Adrenal gland (tissue), 12 donors: ENCODE measurements around the gene EYS. TPM values are rescaled to one million over a fixed set of nuclear protein-coding genes. Genes with fewer than 3 reads are reported as not detected.

Source experiments
- DNase-seq, 7 donors: peaks; one replicate each; pipeline ENCODE4 v3.0.0-alpha.2; 2019 to 2020
- H3K27ac ChIP-seq, 5 donors: fragments of 200-600 bp; sonication (generic) in 4 of 5; 1 replicate in 3 of 5; 2 replicates in 2 of 5; pipeline versions ENCODE4 v1.5.1 to v1.8.0; 2016 to 2020; ENCODE audit warnings: mild to moderate bottlenecking in 1 of 5
- H3K27me3 ChIP-seq: fragments of 200-600 bp; 2 replicates; pipeline ENCODE4 v1.8.0; 2021
- H3K36me3 ChIP-seq, 2 donors: fragments of 200-600 bp; replicated peaks in 1 of 2; 1 replicate in 1 of 2; 2 replicates in 1 of 2; pipeline versions ENCODE4 v1.5.1 to v1.8.0; 2018 to 2022
- H3K4me1 ChIP-seq, 2 donors: fragments of 200-600 bp; replicated peaks in 1 of 2; 1 replicate in 1 of 2; 2 replicates in 1 of 2; pipeline versions ENCODE4 v1.5.1 to v1.8.0; 2018 to 2021
- H3K4me3 ChIP-seq, 4 donors: fragments of 200-600 bp; sonication (generic) in 3 of 4; one replicate each; pipeline ENCODE4 v1.5.1; 2016 to 2018
- H3K9me3 ChIP-seq, 3 donors: fragments of 200-600 bp; sonication (generic) in 1 of 3; replicated peaks in 1 of 3; 1 replicate in 2 of 3; 2 replicates in 1 of 3; pipeline versions ENCODE4 v1.5.1 to v1.8.0; 2016 to 2021
- CTCF ChIP-seq, 6 experiments: fragments of 450-650 bp in 4 of 6; fragments of 200-600 bp in 2 of 6; sonication (generic) in 1 of 6; IDR thresholded peaks; 1 replicate in 5 of 6; 2 replicates in 1 of 6; pipeline versions ENCODE4 v1.5.1 to v1.8.0; 2016 to 2021; ENCODE audit warnings: antibody characterized with exemption in 6 of 6, mild to moderate bottlenecking in 2 of 6, moderate library complexity in 1 of 6
- POLR2A ChIP-seq, 2 donors: fragments of 450-650 bp; IDR thresholded peaks; one replicate each; pipeline ENCODE4 v1.6.1; 2017; ENCODE audit warnings: antibody characterized with exemption in 2 of 2, mild to moderate bottlenecking in 2 of 2, moderate library complexity in 1 of 2
- WGBS, 4 donors: extraction: QIAGEN DNeasy Blood & Tissue Kit in 2 of 4; methylation state at CpG; one replicate each; pipeline versions ENCODE4 v1.1.5 to v1.1.7; 2013 to 2017; 5-methylcytosine and 5-hydroxymethylcytosine counted together
- intact Hi-C, 2 donors: fragments of 100-400 bp; cut with DNase I; formaldehyde crosslinking; loops; one replicate each; pipeline versions ENCODE4 v1.14.1 to v1.15.0; 2022 to 2023
- polyA plus RNA-seq, 3 donors: library from polyadenylated mRNA; stranded (reverse); fragments of 200-250 nt in 2 of 3; fragments of 350-450 nt in 1 of 3; fragmentation: Illumina TruSeq in 1 of 3; extraction: RNeasy Lipid Tissue Mini Kit (QIAGEN cat#74804) in 1 of 3; gene quantifications; one replicate each; pipeline ENCODE4 v1.2.3, GENCODE V29; 2013 to 2014
- total RNA-seq, 9 donors: library from RNA; depleted of rRNA in 4 of 9; stranded (reverse); fragments of >200 nt in 4 of 9; fragments of 120-200 nt in 1 of 9; fragmentation: NEBNext Ultra II Directional in 1 of 9; extraction: Animal tissue kit (Norgen Biotek cat#: 25700) in 1 of 9; gene quantifications; one replicate each; pipeline versions ENCODE4 v1.1.0 to v1.2.4, GENCODE V29; 2013 to 2023
- donor health status: healthy with polysubstance abuse.
- donor health status: Bipolar disorder and iron deficiency.
- donor health status: DM: yes; HTN: yes; CAD: no.
- donor health status: DM: no; HTN: no; CAD: no.
- donor health status: DM: no; HTN: no; CAD: no.
- donor health status: DM: yes; HTN: yes; CAD: no.

The EYS gene
- total and polyA plus RNA-seq, 12 donors = 0.03 to 3.1 (median 0.18) TPM; not detected in 7

GRCh38 chr6:64502801-64503200, 1204.2 kb downstream of the EYS start:
- no peak overlapping the region for H3K27ac ChIP-seq
- no peaks in the 10 kb centered on the region for H3K36me3 ChIP-seq
- no peaks in the 10 kb centered on the region for H3K27me3 ChIP-seq
- H3K4me1 ChIP-seq = no peaks in the 10 kb centered on the region
- H3K9me3 ChIP-seq = no peaks in the 10 kb centered on the region
- intact Hi-C loops = no loop called here
- H3K4me3 ChIP-seq = no peak overlapping the region
- WGBS, 4 donors = 12 to 22% (median 13%) methylated on average over 2 of the region's 2 CpGs
- DNase-seq = no peak
- no peak for TF ChIP-seq CTCF (IDR thresholded peaks at IDR 0.05)

GRCh38 chr6:64497634-64498033, 1209.4 kb downstream of the EYS start:
- intact Hi-C loops = no loop called here
- H3K27me3 ChIP-seq = no peaks in the 10 kb centered on the region
- H3K4me1 ChIP-seq = no peaks in the 10 kb centered on the region
- no peak overlapping the region for H3K4me3 ChIP-seq
- DNase-seq = no peak
- no peak overlapping the region for H3K27ac ChIP-seq
- no peaks in the 10 kb centered on the region for H3K9me3 ChIP-seq
- no peaks in the 10 kb centered on the region for H3K36me3 ChIP-seq
- no peak for TF ChIP-seq POLR2A (IDR thresholded peaks at IDR 0.05)
- TF ChIP-seq CTCF (IDR thresholded peaks at IDR 0.05) = no peak
- WGBS, 4 donors = 59 to 70% (median 63%) methylated on average over 2 of the region's 2 CpGs

DNA sequence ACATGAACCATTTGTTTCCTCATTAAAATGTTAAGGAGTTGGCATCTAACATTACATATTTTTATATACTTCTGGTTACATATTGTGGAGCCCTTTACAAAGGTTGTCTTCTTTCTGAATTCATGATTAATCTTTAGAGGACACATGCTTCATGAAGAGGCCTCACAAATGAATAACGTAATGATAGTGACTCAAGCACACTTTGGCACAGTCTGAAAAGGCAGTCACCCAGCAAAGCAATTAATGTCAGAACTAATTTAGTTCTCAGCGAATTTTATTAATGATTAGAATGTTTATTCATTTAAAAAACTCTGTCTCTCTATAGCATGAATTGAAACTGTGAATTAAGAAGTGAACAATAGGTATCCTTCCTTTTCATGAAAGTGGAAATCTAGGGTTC, 1217.3 kb downstream of the EYS start:
- intact Hi-C loops = no loop called here
- Histone ChIP-seq H3K4me1 (no peaks in the 10 kb centered on the region), H3K27ac (no peak overlapping the region), H3K36me3 (no peaks in the 10 kb centered on the region), H3K27me3 (no peaks in the 10 kb centered on the region), H3K4me3 (no peak overlapping the region), H3K9me3 (no peaks in the 10 kb centered on the region)
- 40 to 48% (median 44%) methylated on average over 2 of the region's 2 CpGs for WGBS, 4 donors
- no peak for TF ChIP-seq CTCF (IDR thresholded peaks at IDR 0.05)
- no peak for TF ChIP-seq POLR2A (IDR thresholded peaks at IDR 0.05)
- DNase-seq = no peak

GRCh38 chr6:64486578-64487351, 1220.3 kb downstream of the EYS start:
- no peaks in the 10 kb centered on the region for H3K4me1 ChIP-seq
- H3K27me3 ChIP-seq = no peaks in the 10 kb centered on the region
- DNase-seq = no peak
- no peaks in the 10 kb centered on the region for H3K9me3 ChIP-seq
- WGBS, 4 donors = 74 to 81% (median 78%) methylated on average over 3 of the region's 3 CpGs
- no peaks in the 10 kb centered on the region for H3K36me3 ChIP-seq
- no peak overlapping the region for H3K27ac ChIP-seq
- H3K4me3 ChIP-seq = no peak overlapping the region
- no peak for TF ChIP-seq POLR2A (IDR thresholded peaks at IDR 0.05)
- intact Hi-C loops = no loop called here

GRCh38 chr6:64483956-64484499, 1223.0 kb downstream of the EYS start:
- Histone ChIP-seq H3K9me3 (no peaks in the 10 kb centered on the region), H3K36me3 (no peaks in the 10 kb centered on the region)
- WGBS, 4 donors = 85 to 88% (median 86%) methylated on average over 2 of the region's 2 CpGs

More at GRCh38 chr6:64483956-64484499, 1223.0 kb downstream of the EYS start:
- no peaks in the 10 kb centered on the region for H3K4me1 ChIP-seq
- H3K27ac ChIP-seq = no peak overlapping the region
- DNase-seq = no peak
- no peak for TF ChIP-seq CTCF (IDR thresholded peaks at IDR 0.05)
- TF ChIP-seq POLR2A (IDR thresholded peaks at IDR 0.05) = no peak
- intact Hi-C loops = no loop called here
- no peaks in the 10 kb centered on the region for H3K27me3 ChIP-seq
- H3K4me3 ChIP-seq = no peak overlapping the region
